Hepatocyte (in vitro differentiated cells): ENCODE measurements around the gene ITGA1.

ENCODE experiments used
- CTCF ChIP-seq: fragments of 200-600 bp; sonication (generic); IDR thresholded peaks from 2 replicates; pipeline ENCODE4 v1.5.1; 2016; ENCODE audit warnings: antibody characterized with exemption, mild to moderate bottlenecking; ENCODE audit not compliant: poor library complexity
- EZH2 ChIP-seq: fragments of 200-600 bp; sonication (generic); IDR thresholded peaks from 2 replicates; pipeline ENCODE4 v1.6.1; 2016; ENCODE audit warnings: antibody characterized with exemption, mild to moderate bottlenecking, borderline replicate concordance
- EZH2phosphoT487 ChIP-seq: fragments of 200-600 bp; sonication (generic); IDR thresholded peaks from one replicate; pipeline ENCODE4 v1.6.1; 2018; ENCODE audit warnings: antibody characterized with exemption, mild to moderate bottlenecking, low read depth, moderate library complexity; ENCODE audit not compliant: unreplicated experiment, severe bottlenecking

- TF ChIP-seq CTCF (no peak), EZH2phosphoT487 (no peak), EZH2 (no peak)
Observed at GRCh38 chr5:52802974-52803336, 15.2 kb downstream of the ITGA1 start.
